Measurements from ENCODE around the gene UQCRH. TPM values are rescaled to one million over a fixed set of nuclear protein-coding genes. Genes with fewer than 3 reads are reported as not detected.

Gene UQCRH
- total and polyA plus RNA-seq, 2 of the 8 experiments (the other 6 are each of a cell fraction or from before 2014, with no cell fraction given), result 626 to 1,112 TPM

DNA sequence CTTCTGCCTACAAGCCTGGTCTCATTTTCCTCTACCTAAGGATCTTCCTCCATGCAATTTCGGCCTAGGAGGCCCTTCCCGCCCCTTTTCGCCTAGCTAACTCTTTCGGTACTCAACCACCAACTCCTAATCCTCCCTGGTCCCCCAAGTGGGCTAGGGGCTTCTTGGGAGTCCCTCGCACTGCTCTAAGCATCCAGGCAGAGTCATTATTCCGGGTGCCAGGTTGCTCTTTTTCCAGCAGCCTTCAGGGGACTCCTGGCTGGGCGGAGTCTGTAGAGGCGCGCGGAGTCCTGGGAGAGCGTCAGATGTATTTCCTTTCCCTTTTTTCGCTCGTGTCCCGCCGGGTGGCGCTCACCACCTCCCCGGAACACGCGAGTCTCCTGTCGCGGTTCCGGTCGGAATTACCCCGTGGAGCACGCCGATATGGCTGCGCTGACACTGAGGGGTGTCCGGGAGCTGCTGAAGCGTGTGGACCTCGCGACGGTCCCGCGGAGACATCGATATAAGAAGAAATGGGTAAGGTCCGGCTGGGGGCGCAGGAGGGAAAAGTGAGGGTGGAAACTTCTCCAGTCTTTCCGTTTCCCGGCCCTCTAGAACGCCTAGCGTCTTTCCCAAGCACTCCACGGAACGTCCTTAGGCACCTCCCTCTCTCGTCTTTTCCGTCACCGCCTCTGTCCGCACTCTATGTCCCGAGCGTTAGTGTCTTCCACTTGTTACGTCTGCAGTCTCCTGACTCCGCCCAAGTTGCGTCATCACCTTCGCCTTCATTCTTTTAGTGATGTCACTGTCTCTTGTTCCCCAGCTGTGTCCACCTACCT lies 37.1 kb downstream of the UQCRH start, which contains the start of gene NSUN4:
TSS of gene NSUN4 (plus strand) at position 404 of the 818 bp plus-strand sequence. CDS start at position 424, 20 bp downstream.
- POLR2A ChIA-PET (ENCODE audit: partially characterized antibody), result interaction anchor here (0.6 to 4.0 kb wide), 19 partner anchors 9 to 413 kb away, joined by 3 to 25 read pairs (median 5); partner anchors contain the start of genes LRRC41, RAD54L and UQCRH
- H3K56ac ChIP-seq (replicated peaks; ENCODE audit: insufficient read length, low read depth, low read length), result peak within 1 kb of the TSS; percentile 79
- TF ChIP-seq TAF1 (IDR thresholded peaks at IDR 0.05; ENCODE audit: low read depth, low read length), result peak; percentile 92
- no peak for TF ChIP-seq TEAD4 (IDR thresholded peaks at IDR 0.05; ENCODE audit: low read depth, low read length)
- TF ChIP-seq TBP (IDR thresholded peaks at IDR 0.05; ENCODE audit: low read depth, low read length), result peak; percentile 86; the same call in 1 of the 2 replicates
- no peak for TF ChIP-seq CBX8 (IDR thresholded peaks at IDR 0.05; ENCODE audit: borderline replicate concordance, low read depth, low read length)
- TF ChIP-seq, protein P1, sequence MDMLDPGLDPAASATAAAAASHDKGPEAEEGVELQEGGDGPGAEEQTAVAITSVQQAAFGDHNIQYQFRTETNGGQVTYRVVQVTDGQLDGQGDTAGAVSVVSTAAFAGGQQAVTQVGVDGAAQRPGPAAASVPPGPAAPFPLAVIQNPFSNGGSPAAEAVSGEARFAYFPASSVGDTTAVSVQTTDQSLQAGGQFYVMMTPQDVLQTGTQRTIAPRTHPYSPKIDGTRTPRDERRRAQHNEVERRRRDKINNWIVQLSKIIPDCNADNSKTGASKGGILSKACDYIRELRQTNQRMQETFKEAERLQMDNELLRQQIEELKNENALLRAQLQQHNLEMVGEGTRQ (IDR thresholded peaks at IDR 0.05; ENCODE audit: low read length), result no peak
- TF ChIP-seq EP300 (IDR thresholded peaks at IDR 0.05; ENCODE audit: borderline replicate concordance in 1 of 2, low read depth in 2 of 2, low read length in 2 of 2), result 0 out of 3 replicates have a peak, but pooled peaks of 1 of the 2 experiments have one; percentile 48
- peak; percentile 63 for TF ChIP-seq ASH2L (IDR thresholded peaks at IDR 0.05; ENCODE audit: low read length)
- TF ChIP-seq GTF2F1 (IDR thresholded peaks at IDR 0.05; ENCODE audit: borderline replicate concordance, low read depth, low read length), result no peak
- peak; percentile 97 for TF ChIP-seq CREB1 (IDR thresholded peaks at IDR 0.05)

More for the DNA sequence above, 37.1 kb downstream of the UQCRH start, which contains the start of gene NSUN4:
- Histone ChIP-seq H3K9me3 (ENCODE audit: insufficient read depth in 2 of 2, low read depth in 1 of 2, low read length in 1 of 2) (no peaks in the 10 kb centered on the region), H3K27me3 (replicated peaks in 1 of 4; ENCODE audit: control insufficient read depth in 3 of 4, extremely low read depth in 1 of 4, insufficient read depth in 3 of 4, low read length in 3 of 4) (no peaks in the 10 kb centered on the region), H3K4ac (replicated peaks; ENCODE audit: insufficient read length, low read depth, low read length) (peak within 1 kb of the TSS; percentile 94), H3K4me1 (replicated peaks in 1 of 4; ENCODE audit: control insufficient read depth in 3 of 4, insufficient read depth in 4 of 4, low read length in 3 of 4) (peaks cover 0 to 7% (median 4%) of the 10 kb centered on the region in 4 experiments; a peak in 4 of 7 replicates), H3K23me2 (ENCODE audit: low read depth, low read length) (peaks cover 9% of the 10 kb centered on the region), H4K8ac (ENCODE audit: extremely low read depth, insufficient read depth, low read length) (peak within 1 kb of the TSS; percentile 90), H3K79me2 (ENCODE audit: control insufficient read depth in 1 of 2, insufficient read depth in 2 of 2, low read length in 2 of 2) (no peaks in the 10 kb centered on the region; a peak in 1 of 4 replicates), H2AFZ (ENCODE audit: low read length) (peak within 1 kb of the TSS; percentile 74), H2AK5ac (ENCODE audit: low read depth, low read length) (0 out of 2 replicates have a peak within 1 kb of the TSS, but pooled peaks have one; percentile 65), H3K4me2 (ENCODE audit: insufficient read depth in 1 of 2, low read depth in 2 of 2, low read length in 2 of 2) (peak within 1 kb of the TSS; percentile 67 to 79), H3K23ac (ENCODE audit: insufficient read length) (no peak within 1 kb of the TSS), H4K5ac (ENCODE audit: insufficient read length, low read depth, low read length) (peak within 1 kb of the TSS; percentile 91), H2BK12ac (ENCODE audit: low read depth, low read length) (peak within 1 kb of the TSS; percentile 92), H4K20me1 (replicated peaks in 1 of 2; ENCODE audit: control insufficient read depth in 1 of 2, insufficient read depth in 2 of 2, low read length in 2 of 2) (peaks cover 0 to 5% of the 10 kb centered on the region in 2 experiments), H3K27ac (ENCODE audit: low read depth, low read length) (peak within 1 kb of the TSS; percentile 83), H3K9ac (replicated peaks in 1 of 4; ENCODE audit: extremely low read depth in 1 of 4, low read depth in 3 of 4, low read length in 3 of 4) (peak within 1 kb of the TSS; percentile 13 to 84 (median 78)), H3K79me1 (ENCODE audit: low read depth, low read length) (peaks cover 3% of the 10 kb centered on the region; the same call in 1 of the 2 replicates), H3K14ac (ENCODE audit: insufficient read length) (no peak within 1 kb of the TSS), H3K36me3 (ENCODE audit: control insufficient read depth in 2 of 4, insufficient read depth in 4 of 4, low read length in 3 of 4) (peaks cover 0 to 18% (median 11%) of the 10 kb centered on the region in 4 experiments; a peak in 6 of 8 replicates), H3K18ac (ENCODE audit: extremely low read depth, low read length) (peak within 1 kb of the TSS; percentile 99), H2BK120ac (replicated peaks; ENCODE audit: low read depth, low read length) (peak within 1 kb of the TSS; percentile 19), H2BK5ac (ENCODE audit: low read depth, low read length) (peak within 1 kb of the TSS; percentile 93), H4K91ac (replicated peaks; ENCODE audit: insufficient read length, low read length) (peak within 1 kb of the TSS; percentile 94), H2BK15ac (ENCODE audit: low read length) (peak within 1 kb of the TSS; percentile 61; the same call in 1 of the 2 replicates), H2BK20ac (ENCODE audit: low read length) (0 out of 2 replicates have a peak within 1 kb of the TSS, but pooled peaks have one; percentile 61), H3K4me3 (ENCODE audit: extremely low read depth in 1 of 4, insufficient read depth in 2 of 4, low read depth in 3 of 4, low read length in 4 of 4) (peak within 1 kb of the TSS; percentile 72 to 91 (median 86))
- WGBS, 2 experiments (ENCODE audit: extremely low coverage in 1 of 2, insufficient coverage in 1 of 2, insufficient read length in 1 of 2, insufficient replicate concordance in 2 of 2, low coverage in 1 of 2, low lambda C conversion rate in 2 of 2, missing lambda C conversion rate in 1 of 2), result 2% methylated on average over 50 of the region's 53 CpGs; no CpG with 5 or more reads in 1 of the 2 experiments
- CTCF ChIA-PET (ENCODE audit: partially characterized antibody), result interaction anchor here (0.7 to 2.8 kb wide), 19 partner anchors 10 to 277 kb away, joined by 3 to 21 read pairs (median 4); partner anchors contain the start of genes LRRC41 and UQCRH
- FAIRE-seq (peak; percentile 13), DNase-seq (ENCODE audit: low read depth in 1 of 2, low spot score in 2 of 2) (peak; percentile 66 to 79)
